Panc1 (cell line): ENCODE measurements around the gene CNNM1.

Experiments used
- CTCF ChIP-seq: fragments of 450-650 bp; IDR thresholded peaks from 2 replicates; pipeline ENCODE4 v1.5.1; 2017; ENCODE audit warnings: mild to moderate bottlenecking
- POLR2AphosphoS5 ChIP-seq: IDR thresholded peaks from 2 replicates; pipeline ENCODE4 v1.6.1; 2012; ENCODE audit warnings: mild to moderate bottlenecking, low read depth, low read length, moderate library complexity
- REST ChIP-seq, 2 experiments: IDR thresholded peaks; 2 replicates each; pipeline ENCODE4 v1.6.1; 2011 to 2012; ENCODE audit warnings: low read depth in 2 of 2, control low read depth in 1 of 2, low read length in 1 of 2, mild to moderate bottlenecking in 1 of 2, moderate library complexity in 1 of 2; ENCODE audit not compliant: insufficient read depth in 1 of 2

GRCh38 chr10:99347672-99348071 is 18.5 kb downstream of the CNNM1 start:
- no peak for TF ChIP-seq CTCF
- no peak for TF ChIP-seq POLR2AphosphoS5
- no peak for TF ChIP-seq REST (IDR thresholded peaks at IDR 0.05; ENCODE audit: insufficient read depth in 1 of 2, low read depth in 2 of 2, low read length in 1 of 2)
